PC-3 (cell line): ENCODE data around the gene SGCD. TPM values are rescaled to one million over a fixed set of nuclear protein-coding genes. Genes with fewer than 3 reads are reported as not detected.
"Not testable (repeated sequence)": the region's sequence is repeated elsewhere in the genome, so short reads cannot be mapped to it uniquely, and the experiment has no call there.

Experiments used
- ATAC-seq: fragments of 200-7000 bp; cut with Tn5 transposase; 2 replicates; pipeline ENCODE4 v1.9.1; 2020; ENCODE audit warnings: mild to moderate bottlenecking, moderate library complexity
- BruUV-seq: library from RNA; stranded (reverse); fragments of 400-500 nt; replicated peaks from 2 replicates; lab custom pipeline; 2021; lab: Mats Ljungman, UMichigan
- CTCF ChIA-PET: fragments of 300-600 bp; sonication (Branson Sonifier 250); formaldehyde crosslinking; loops from one replicate; lab custom pipeline; 2022; ENCODE audit warnings: antibody characterized with exemption; lab: Charles Lee
- POLR2A ChIA-PET: fragments of 300-600 bp; sonication (Branson Sonifier 250); formaldehyde crosslinking; loops from one replicate; lab custom pipeline; 2022; ENCODE audit warnings: antibody characterized with exemption; ENCODE audit not compliant: unreplicated experiment; lab: Charles Lee
- DNase-seq: peaks from one replicate; pipeline ENCODE4 v3.0.0-alpha.2; 2015
- H2AFZ ChIP-seq: fragments of 300-600 bp; sonication (generic); 2 replicates; pipeline ENCODE4 v1.6.0; 2016; ENCODE audit warnings: antibody characterized with exemption, low read length
- H3F3A ChIP-seq: fragments of 300-600 bp; sonication (generic); one replicate; pipeline ENCODE4 v1.6.0; 2017; ENCODE audit warnings: antibody characterized with exemption, low read length, control low read depth, mild to moderate bottlenecking; ENCODE audit not compliant: unreplicated experiment
- H3K27ac ChIP-seq: fragments of 300-600 bp; sonication (generic); 2 replicates; pipeline ENCODE4 v1.5.1; 2016; ENCODE audit warnings: mild to moderate bottlenecking, low read length
- H3K27me3 ChIP-seq: fragments of 300-600 bp; sonication (generic); 2 replicates; pipeline ENCODE4 v1.6.1; 2016; ENCODE audit warnings: low read length, mixed read lengths
- H3K36me3 ChIP-seq: fragments of 300-600 bp; sonication (generic); 2 replicates; pipeline ENCODE4 v1.6.1; 2016; ENCODE audit warnings: low read depth, mixed run types, low read length, mixed read lengths
- H3K4me1 ChIP-seq: fragments of 300-600 bp; sonication (generic); 2 replicates; pipeline ENCODE4 v1.5.1; 2016; ENCODE audit warnings: low read length; ENCODE audit not compliant: insufficient read depth
- H3K4me2 ChIP-seq: fragments of 300-600 bp; sonication (generic); 2 replicates; pipeline ENCODE4 v1.6.0; 2016; ENCODE audit warnings: low read length
- H3K4me3 ChIP-seq: fragments of 300-600 bp; sonication (generic); 2 replicates; pipeline ENCODE4 v1.5.1; 2016; ENCODE audit warnings: mild to moderate bottlenecking, low read length, mixed read lengths
- H3K79me2 ChIP-seq: fragments of 300-600 bp; sonication (generic); 2 replicates; pipeline ENCODE4 v1.6.1; 2017; ENCODE audit warnings: low read length, mixed read lengths
- H3K9ac ChIP-seq: fragments of 300-600 bp; sonication (generic); 2 replicates; pipeline ENCODE4 v1.6.0; 2016; ENCODE audit warnings: mild to moderate bottlenecking, low read length
- H3K9me2 ChIP-seq: fragments of 300-600 bp; sonication (generic); replicated peaks from 2 replicates; pipeline ENCODE4 v1.6.1; 2016; ENCODE audit warnings: mixed run types, low read length, mixed read lengths
- H3K9me3 ChIP-seq: fragments of 300-600 bp; sonication (generic); 2 replicates; pipeline ENCODE4 v1.6.1; 2016; ENCODE audit warnings: low read length, mixed read lengths
- H4K20me1 ChIP-seq: fragments of 300-600 bp; sonication (generic); 2 replicates; pipeline ENCODE4 v1.6.1; 2016; ENCODE audit warnings: low read length, mixed read lengths
- EZH2 ChIP-seq: fragments of 300-600 bp; sonication (generic); IDR thresholded peaks from one replicate; pipeline ENCODE4 v1.6.1; 2017; ENCODE audit warnings: antibody characterized with exemption, mild to moderate bottlenecking, low read length; ENCODE audit not compliant: unreplicated experiment
- EZH2phosphoT487 ChIP-seq: fragments of 300-600 bp; sonication (generic); IDR thresholded peaks from 2 replicates; pipeline ENCODE4 v1.6.1; 2018; ENCODE audit warnings: mild to moderate bottlenecking, antibody characterized with exemption, low read length, borderline replicate concordance
- intact Hi-C: fragments of 100-400 bp; cut with micrococcal nuclease; formaldehyde crosslinking; loops from 2 replicates; pipeline ENCODE4 v1.9.0; 2023
- total RNA-seq: library from RNA; depleted of rRNA; stranded (reverse); fragments of >200 nt; gene quantifications from 2 replicates; pipeline ENCODE4 v1.2.3, GENCODE V29; 2014
- TF ChIP-seq, protein P1 (sequence below): fragments of 300-600 bp; sonication (generic); conservative IDR thresholded peaks from 2 replicates; pipeline ENCODE4 v1.5.1; 2017; ENCODE audit warnings: antibody characterized with exemption, low read depth, mild to moderate bottlenecking, low read length

SGCD gene
- total RNA-seq, 1 experiment from 2014 or later = 0.15 TPM

DNA sequence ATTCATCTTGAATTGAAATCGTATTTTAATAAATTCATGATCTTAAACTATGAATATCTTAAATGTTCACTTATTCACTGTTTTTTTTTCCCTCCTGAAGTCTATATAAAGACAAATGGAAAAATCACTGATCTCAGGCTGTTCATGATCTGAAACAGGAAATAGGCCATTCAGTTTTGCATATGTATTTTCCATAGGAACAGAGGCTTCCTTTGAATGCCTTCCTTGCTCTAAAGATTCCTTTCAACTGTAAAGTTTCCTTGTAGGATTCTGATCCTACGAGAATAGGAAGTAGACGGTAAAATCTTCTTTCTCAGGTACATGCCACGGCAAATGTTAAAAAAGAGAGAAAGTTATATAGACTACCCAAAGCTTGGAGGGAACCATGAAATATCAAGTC, 328.8 kb downstream of the SGCD start:
- Histone ChIP-seq H3K27me3 (no peaks in the 10 kb centered on the region), H3K27ac (no peak overlapping the region), H3K79me2 (no peaks in the 10 kb centered on the region), H2AFZ (no peak overlapping the region), H3F3A (no peaks in the 10 kb centered on the region), H3K9me2 (no peaks in the 10 kb centered on the region), H4K20me1 (no peaks in the 10 kb centered on the region), H3K4me2 (no peak overlapping the region), H3K36me3 (no peaks in the 10 kb centered on the region), H3K4me1 (no peaks in the 10 kb centered on the region), H3K9me3 (no peaks in the 10 kb centered on the region), H3K9ac (no peak overlapping the region), H3K4me3 (no peak overlapping the region)
- no peak for ATAC-seq
- no peak for DNase-seq
- POLR2A ChIA-PET = no interaction called here
- CTCF ChIA-PET = no interaction called here
- TF ChIP-seq, protein P1, sequence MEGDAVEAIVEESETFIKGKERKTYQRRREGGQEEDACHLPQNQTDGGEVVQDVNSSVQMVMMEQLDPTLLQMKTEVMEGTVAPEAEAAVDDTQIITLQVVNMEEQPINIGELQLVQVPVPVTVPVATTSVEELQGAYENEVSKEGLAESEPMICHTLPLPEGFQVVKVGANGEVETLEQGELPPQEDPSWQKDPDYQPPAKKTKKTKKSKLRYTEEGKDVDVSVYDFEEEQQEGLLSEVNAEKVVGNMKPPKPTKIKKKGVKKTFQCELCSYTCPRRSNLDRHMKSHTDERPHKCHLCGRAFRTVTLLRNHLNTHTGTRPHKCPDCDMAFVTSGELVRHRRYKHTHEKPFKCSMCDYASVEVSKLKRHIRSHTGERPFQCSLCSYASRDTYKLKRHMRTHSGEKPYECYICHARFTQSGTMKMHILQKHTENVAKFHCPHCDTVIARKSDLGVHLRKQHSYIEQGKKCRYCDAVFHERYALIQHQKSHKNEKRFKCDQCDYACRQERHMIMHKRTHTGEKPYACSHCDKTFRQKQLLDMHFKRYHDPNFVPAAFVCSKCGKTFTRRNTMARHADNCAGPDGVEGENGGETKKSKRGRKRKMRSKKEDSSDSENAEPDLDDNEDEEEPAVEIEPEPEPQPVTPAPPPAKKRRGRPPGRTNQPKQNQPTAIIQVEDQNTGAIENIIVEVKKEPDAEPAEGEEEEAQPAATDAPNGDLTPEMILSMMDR = no peak
- TF ChIP-seq EZH2 (no peak), EZH2phosphoT487 (no peak)
- no TSS peak for BruUV-seq
- intact Hi-C loops = no loop called here

DNA sequence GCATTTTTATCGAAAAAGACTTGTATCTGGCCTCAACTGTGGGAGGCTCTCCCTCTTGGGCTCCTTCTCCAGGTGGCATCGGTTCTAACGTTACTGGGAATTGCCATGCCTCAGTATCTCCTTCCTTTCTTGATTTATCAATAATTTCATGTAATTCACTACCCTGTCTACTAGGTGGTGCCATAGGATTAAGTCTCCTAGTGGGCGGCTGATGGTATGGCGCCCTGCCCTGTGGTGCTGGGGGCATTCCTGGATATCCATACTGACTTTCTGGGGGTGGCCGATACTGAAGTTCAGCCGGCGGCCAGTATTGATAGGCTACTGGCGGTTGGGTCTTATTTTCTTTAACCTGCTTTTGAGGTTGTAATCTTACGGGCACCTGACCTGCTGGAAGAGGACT, 337.9 kb downstream of the SGCD start:
- BruUV-seq, POLR2A ChIA-PET, H3K4me3 ChIP-seq, H4K20me1 ChIP-seq, H3K9me2 ChIP-seq, H3K9me3 ChIP-seq, H3K79me2 ChIP-seq, H3K4me1 ChIP-seq, H3F3A ChIP-seq, H3K27ac ChIP-seq, DNase-seq, H2AFZ ChIP-seq, CTCF ChIA-PET, H3K4me2 ChIP-seq, H3K27me3 ChIP-seq, intact Hi-C loops, H3K9ac ChIP-seq, H3K36me3 ChIP-seq, ATAC-seq: not testable (repeated sequence)

DNA sequence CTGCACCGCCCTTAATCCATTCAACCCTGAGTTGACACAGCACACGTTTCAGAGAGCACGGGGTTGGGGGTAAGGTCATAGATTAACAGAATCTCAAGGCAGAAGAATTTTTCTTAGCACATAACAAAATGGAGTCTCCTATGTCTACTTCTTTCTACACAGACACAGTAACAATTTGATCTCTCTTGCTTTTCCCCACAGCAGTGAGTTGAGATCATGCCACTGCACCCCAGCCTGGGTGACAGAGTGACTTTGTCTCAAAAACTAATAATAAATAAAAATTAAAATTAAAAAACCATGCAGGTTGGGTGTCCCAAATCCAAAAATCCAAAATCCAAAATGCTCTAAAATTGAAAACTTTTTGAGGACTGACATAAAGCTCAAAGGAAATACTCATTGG, 339.7 kb downstream of the SGCD start:
- H3K27me3 ChIP-seq, H3K79me2 ChIP-seq, H3K9me2 ChIP-seq, H3K9me3 ChIP-seq, H4K20me1 ChIP-seq, H3K4me2 ChIP-seq, DNase-seq, H3K27ac ChIP-seq, BruUV-seq, H3K36me3 ChIP-seq, H2AFZ ChIP-seq, H3K4me3 ChIP-seq, ATAC-seq, POLR2A ChIA-PET, CTCF ChIA-PET, H3F3A ChIP-seq, H3K9ac ChIP-seq, intact Hi-C loops, H3K4me1 ChIP-seq: not testable (repeated sequence)

DNA sequence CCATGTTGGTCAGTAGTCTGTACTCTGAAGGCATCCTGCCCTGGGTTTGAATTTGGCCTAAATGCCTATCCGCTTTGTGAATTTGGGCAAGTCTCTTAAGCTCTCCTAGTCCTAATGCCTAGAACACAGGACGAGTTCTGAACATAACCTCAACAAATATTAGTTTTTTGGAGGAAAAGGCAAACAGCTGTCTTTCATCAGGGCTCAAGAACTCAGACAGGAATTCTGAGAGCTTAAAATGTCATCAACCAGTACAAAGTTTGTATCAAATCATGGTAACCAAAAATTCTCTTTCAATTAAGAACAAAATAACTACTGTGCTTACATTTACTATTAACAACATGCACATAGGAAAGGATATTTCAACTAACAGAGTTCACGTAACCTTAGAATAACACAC, 340.7 kb downstream of the SGCD start:
- Histone ChIP-seq H3K27ac (no peak overlapping the region), H3K4me3 (no peak overlapping the region), H3K9ac (no peak overlapping the region), H3K9me3 (no peaks in the 10 kb centered on the region), H3K9me2 (no peaks in the 10 kb centered on the region), H3K27me3 (no peaks in the 10 kb centered on the region), H2AFZ (no peak overlapping the region), H3K79me2 (no peaks in the 10 kb centered on the region), H3K36me3 (no peaks in the 10 kb centered on the region), H4K20me1 (no peaks in the 10 kb centered on the region), H3F3A (no peaks in the 10 kb centered on the region), H3K4me1 (no peaks in the 10 kb centered on the region), H3K4me2 (no peak overlapping the region)
- TF ChIP-seq EZH2phosphoT487 (no peak), EZH2 (no peak)
- TF ChIP-seq, protein P1 = no peak
- ChIA-PET POLR2A (no interaction called here), CTCF (no interaction called here)
- BruUV-seq = no TSS peak
- intact Hi-C loops = no loop called here
- no peak for ATAC-seq
- DNase-seq = no peak
